ENCODE data around the gene ELOA.

Gene ELOA

DNA sequence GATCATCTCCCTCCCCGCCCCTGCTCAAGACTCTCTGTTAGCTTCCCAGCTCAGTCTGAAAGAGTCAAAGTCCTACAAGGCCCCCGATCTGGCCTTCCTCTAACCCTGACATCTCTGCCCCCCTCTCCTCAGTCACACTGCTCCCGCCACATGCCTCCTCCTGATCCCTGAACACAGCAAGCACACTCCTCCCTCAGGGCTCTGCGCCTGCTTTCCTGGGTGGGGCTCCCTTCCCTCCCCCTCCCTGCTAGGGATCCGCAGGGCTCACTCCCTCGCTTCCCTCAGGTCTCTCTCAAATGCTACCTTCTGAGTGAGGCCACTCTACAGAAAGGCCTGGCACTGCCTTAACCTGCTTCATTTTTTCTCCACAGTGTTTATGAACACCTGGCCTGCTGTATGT lies 63.0 kb downstream of the ELOA start:
- H3K9me3 ChIP-seq (ENCODE audit: insufficient read depth, low read length), result no peaks in the 10 kb centered on the region
- no peak overlapping the region for H3K9ac ChIP-seq (ENCODE audit: insufficient read length, low read depth)
- H3K36me3 ChIP-seq (ENCODE audit: insufficient read depth, insufficient read length, low read length), result no peaks in the 10 kb centered on the region
- H3K4me1 ChIP-seq (ENCODE audit: insufficient read depth, insufficient read length), result peaks cover 4% of the 10 kb centered on the region
- H3K27me3 ChIP-seq (ENCODE audit: insufficient read depth, insufficient read length), result peaks cover 9% of the 10 kb centered on the region
- TF ChIP-seq ZNF274 (IDR thresholded peaks at IDR 0.05; ENCODE audit: low read depth, low read length) (no peak), SUZ12 (IDR thresholded peaks at IDR 0.05; ENCODE audit: extremely low read depth, insufficient read depth, insufficient read length) (no peak), YY1 (IDR thresholded peaks at IDR 0.05; ENCODE audit: insufficient read depth, insufficient read length) (no peak)
- no peak overlapping the region for H3K4me3 ChIP-seq (ENCODE audit: insufficient read length, low read depth)
- no peak for DNase-seq (ENCODE audit: low read depth, low spot score)

DNA sequence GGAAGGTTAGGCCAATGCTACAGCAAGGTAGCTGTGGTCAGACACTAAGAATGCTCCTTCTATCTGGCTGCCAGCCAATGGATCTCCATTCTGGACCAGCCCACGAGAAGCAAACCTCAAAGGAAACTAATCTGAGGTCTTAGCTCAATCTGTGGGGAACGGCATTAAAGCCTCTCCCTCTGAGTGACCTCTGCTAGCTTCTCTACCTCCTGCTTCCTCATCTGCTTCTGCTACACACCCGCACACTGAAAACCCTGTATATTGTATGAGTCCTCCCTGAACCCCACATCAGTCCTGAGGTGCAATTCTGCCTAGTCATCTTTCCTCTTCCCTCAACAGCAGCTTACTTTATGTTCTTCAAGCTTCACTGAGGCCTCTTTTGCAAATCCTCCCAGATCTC lies 64.2 kb downstream of the ELOA start:
- H3K9me3 ChIP-seq (ENCODE audit: insufficient read depth, low read length), result no peaks in the 10 kb centered on the region
- no peak overlapping the region for H3K9ac ChIP-seq (ENCODE audit: insufficient read length, low read depth)
- peaks cover 2% of the 10 kb centered on the region for H3K4me1 ChIP-seq (ENCODE audit: insufficient read depth, insufficient read length)
- H3K27me3 ChIP-seq (ENCODE audit: insufficient read depth, insufficient read length), result no peaks in the 10 kb centered on the region
- H3K4me3 ChIP-seq (ENCODE audit: insufficient read length, low read depth), result no peak overlapping the region
- H3K36me3 ChIP-seq (ENCODE audit: insufficient read depth, insufficient read length, low read length), result no peaks in the 10 kb centered on the region
- TF ChIP-seq ZNF274 (IDR thresholded peaks at IDR 0.05; ENCODE audit: low read depth, low read length) (no peak), YY1 (IDR thresholded peaks at IDR 0.05; ENCODE audit: insufficient read depth, insufficient read length) (no peak), SUZ12 (IDR thresholded peaks at IDR 0.05; ENCODE audit: extremely low read depth, insufficient read depth, insufficient read length) (no peak)
- no peak for DNase-seq (ENCODE audit: low read depth, low spot score)

- TF ChIP-seq SUZ12 (IDR thresholded peaks at IDR 0.05; ENCODE audit: extremely low read depth, insufficient read depth, insufficient read length) (no peak), ZNF274 (IDR thresholded peaks at IDR 0.05; ENCODE audit: low read depth, low read length) (no peak), YY1 (IDR thresholded peaks at IDR 0.05; ENCODE audit: insufficient read depth, insufficient read length) (no peak)
- no peak for DNase-seq (ENCODE audit: low read depth, low spot score)
- H3K4me1 ChIP-seq (ENCODE audit: insufficient read depth, insufficient read length), result peaks cover 2% of the 10 kb centered on the region
- H3K4me3 ChIP-seq (ENCODE audit: insufficient read length, low read depth), result no peak overlapping the region
- H3K36me3 ChIP-seq (ENCODE audit: insufficient read depth, insufficient read length, low read length), result no peaks in the 10 kb centered on the region
- no peak overlapping the region for H3K9ac ChIP-seq (ENCODE audit: insufficient read length, low read depth)
- H3K27me3 ChIP-seq (ENCODE audit: insufficient read depth, insufficient read length), result no peaks in the 10 kb centered on the region
- H3K9me3 ChIP-seq (ENCODE audit: insufficient read depth, low read length), result no peaks in the 10 kb centered on the region
These were observed 66.5 kb downstream of the ELOA start for GRCh38 chr1:23809751-23810171.

- H3K4me3 ChIP-seq (ENCODE audit: insufficient read length, low read depth), result no peak overlapping the region
- no peak overlapping the region for H3K9ac ChIP-seq (ENCODE audit: insufficient read length, low read depth)
- no peak for TF ChIP-seq YY1 (IDR thresholded peaks at IDR 0.05; ENCODE audit: insufficient read depth, insufficient read length)
- no peak for TF ChIP-seq SUZ12 (IDR thresholded peaks at IDR 0.05; ENCODE audit: extremely low read depth, insufficient read depth, insufficient read length)
- no peak for TF ChIP-seq ZNF274 (IDR thresholded peaks at IDR 0.05; ENCODE audit: low read depth, low read length)
- peaks cover 2% of the 10 kb centered on the region for H3K4me1 ChIP-seq (ENCODE audit: insufficient read depth, insufficient read length)
- no peaks in the 10 kb centered on the region for H3K27me3 ChIP-seq (ENCODE audit: insufficient read depth, insufficient read length)
- no peaks in the 10 kb centered on the region for H3K36me3 ChIP-seq (ENCODE audit: insufficient read depth, insufficient read length, low read length)
- no peak for DNase-seq (ENCODE audit: low read depth, low spot score)
- no peaks in the 10 kb centered on the region for H3K9me3 ChIP-seq (ENCODE audit: insufficient read depth, low read length)
These were observed 67.7 kb downstream of the ELOA start for GRCh38 chr1:23810818-23811540.

All from NT2/D1 (cell line).